NCI-H146 (cell line): ENCODE measurements around the gene IDH2.
A peak's percentile ranks its signal among the peaks of the same experiment; 100 is the strongest.

Source experiments
- DNase-seq: peaks from one replicate; lab custom pipeline; 2025; lab: John Stamatoyannopoulos, UW

Gene IDH2

DNA sequence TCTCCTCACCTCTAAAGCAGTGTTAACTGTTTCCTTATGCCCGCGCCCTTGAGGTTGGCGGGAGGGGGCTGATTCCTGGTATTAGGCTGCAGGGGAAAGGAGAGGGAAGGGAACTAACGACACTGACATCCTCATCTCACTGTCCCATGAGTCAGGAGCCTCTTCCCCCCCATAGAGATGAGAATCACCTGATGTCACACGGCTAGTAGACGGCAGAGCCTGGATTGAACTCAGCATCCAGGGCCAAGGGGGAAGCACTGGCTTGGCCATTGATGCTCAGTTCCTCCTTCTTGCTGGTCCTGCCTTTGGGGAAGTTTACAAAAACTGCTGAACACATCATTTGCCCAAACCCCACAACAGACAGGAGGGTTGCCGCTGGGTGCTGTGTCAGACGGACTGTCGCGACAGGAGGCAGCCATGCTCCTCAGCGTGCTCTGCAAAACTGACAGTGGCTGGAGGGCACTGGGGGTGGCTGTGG lies 38.5 kb downstream of the IDH2 start:
- DNase-seq: no peak

DNA sequence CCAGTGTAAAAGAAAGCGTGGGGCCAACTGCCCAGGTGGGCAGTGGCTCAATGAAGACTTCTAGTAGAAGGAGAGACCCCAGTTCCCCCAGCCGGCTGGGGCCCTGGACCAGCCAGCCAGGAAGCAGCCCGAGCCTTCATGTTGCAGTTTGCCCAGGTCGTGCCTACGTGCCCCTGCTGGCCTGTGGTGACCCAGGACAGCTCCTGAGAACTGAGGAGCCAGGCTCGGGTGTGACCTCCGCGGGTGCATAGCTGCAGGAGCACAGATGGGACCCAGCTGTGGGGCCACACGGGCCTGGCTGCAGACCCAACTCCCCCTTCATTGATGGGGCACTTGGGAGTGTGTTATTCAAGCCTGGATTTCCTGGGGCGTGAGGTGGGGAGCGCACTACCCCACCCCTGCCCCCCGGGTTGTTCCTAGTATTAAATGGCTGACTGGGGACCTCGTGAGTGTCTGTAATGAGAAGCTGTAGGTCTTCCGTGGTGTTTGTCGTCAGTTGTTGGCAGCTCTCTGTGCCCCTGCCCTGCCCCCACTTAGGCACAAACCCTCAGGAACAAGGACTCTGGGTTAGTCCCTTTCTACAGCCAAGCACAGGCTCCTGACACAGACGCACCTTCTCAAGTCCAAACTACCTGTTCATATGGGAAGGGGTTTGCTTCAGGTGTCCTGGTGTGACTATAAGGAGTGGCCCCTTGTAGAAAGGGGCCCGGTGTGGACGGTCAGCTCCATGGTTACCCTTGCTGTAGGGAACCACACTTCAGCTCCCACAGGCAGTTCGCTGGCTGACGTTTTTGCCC lies 39.1 kb downstream of the IDH2 start:
- no peak for DNase-seq

DNA sequence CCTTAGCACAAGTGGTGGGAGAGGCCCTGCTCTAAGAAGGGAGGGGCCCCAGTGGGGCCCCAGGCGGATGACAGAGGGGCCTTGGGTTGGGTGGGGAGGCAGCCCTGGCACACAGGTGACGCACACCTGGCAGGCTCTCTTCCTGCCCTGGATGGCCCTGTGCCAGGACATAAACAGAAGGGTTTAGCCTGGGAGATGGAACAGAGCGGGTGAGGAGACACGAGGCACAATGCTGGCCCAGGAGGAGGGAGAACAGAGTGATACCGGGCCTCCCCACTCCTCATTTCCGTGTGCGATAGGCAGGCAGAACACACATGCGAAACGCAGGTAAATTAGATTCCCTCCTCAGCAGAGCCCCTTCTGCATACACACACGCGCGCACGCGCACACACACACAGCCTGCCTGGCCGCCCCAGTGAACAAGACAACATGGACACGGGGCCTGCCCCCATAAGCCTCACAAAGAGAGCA lies 39.8 kb downstream of the IDH2 start:
- DNase-seq: peak; percentile 60

DNA sequence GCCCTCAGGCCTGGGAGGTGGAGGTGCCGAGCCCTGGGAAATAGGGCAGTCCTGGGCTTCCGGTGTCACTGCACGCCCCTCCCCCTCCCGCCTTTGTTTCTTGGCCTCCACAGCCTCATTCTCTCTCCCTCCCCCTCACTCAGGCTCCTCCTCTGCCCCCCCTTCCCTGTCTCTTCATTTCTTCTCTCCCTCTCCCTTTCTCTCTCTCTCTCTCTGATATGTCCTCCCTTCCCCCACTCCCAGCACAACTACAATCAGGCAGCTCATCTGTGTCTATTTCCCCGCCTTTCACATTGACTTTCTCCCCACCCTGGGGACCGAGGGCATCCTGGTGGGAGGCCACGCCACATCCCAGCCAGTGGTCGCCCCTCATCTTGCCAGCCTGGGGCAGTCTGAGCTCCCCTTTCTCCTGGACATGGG lies 40.2 kb downstream of the IDH2 start:
- DNase-seq: peak; percentile 40

DNA sequence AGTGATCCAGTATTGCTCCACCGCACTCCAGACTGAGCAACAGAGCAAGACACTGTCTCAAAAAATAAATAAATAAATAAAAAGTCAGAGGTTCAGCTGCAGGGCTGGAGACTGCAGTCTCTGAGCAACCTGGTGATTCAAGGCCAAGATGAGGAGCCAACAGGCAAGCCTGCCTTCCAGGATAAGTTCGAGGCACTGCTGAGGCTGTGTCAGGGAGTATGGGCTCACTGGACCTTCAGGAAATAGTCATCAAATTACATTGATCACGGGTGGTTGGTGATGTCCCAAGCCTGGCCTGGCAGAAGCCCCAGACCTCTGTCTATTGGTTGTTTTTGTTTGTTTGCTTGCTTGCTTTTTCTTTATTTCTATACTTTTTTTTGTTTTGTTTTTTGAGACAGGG lies 41.5 kb downstream of the IDH2 start:
- no peak for DNase-seq

DNA sequence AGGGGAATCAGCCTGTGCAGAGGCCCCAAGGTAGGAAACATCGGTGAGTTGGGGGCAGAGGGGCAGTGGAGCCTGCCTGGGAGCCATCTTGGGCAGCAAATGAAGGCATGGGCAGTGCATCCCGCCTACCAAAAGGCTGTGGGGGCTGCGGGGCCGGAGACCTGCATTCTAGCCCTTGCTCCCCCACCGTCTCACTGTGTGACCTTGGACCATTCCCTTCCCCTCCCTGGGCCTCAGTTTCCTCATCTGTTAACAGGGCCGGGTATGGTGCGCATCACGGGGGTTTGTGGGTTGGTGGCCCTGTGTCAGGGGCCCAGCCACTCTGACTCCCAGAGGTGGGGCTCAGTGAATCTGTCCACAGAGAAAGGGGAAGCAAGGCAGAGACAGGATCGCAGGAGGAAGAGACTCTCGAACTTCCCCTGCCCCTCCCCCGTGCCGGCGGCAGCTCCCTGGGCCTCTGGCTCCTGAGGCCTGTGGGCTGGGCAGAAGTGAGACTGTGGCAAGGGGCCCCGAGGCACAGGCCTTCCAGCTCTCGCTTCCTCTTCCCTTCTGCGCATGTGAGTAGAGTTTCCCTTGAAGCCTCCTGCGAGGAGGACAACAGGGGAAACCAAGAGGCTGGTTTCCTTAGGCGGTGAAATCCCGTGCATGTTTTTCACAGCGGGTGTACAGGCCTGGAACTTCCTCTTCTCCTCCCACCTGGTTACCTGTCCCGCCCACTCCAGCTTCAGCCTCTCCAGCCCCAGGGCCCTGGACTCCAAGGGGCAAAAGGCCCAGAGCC lies 42.9 kb downstream of the IDH2 start:
- no peak for DNase-seq

DNA sequence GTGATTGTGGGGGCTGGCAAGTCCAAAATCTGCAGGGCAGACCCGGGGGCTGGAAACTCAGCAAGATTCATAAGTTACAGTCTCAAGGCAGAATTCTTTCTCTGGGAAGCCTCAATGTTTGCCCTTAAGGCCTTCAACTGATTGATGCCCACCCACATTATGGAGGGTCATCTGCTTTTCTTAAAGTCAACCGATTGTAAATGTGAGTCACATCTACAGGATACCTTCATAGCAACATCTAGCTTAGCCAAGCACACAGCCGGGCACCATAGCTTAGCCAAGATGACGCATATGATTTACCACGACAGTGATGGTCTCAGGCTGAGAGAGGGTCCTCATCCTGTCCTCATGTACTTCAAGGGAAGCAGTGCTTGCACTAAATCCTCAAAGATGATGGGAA lies 43.5 kb downstream of the IDH2 start:
- DNase-seq: no peak

DNA sequence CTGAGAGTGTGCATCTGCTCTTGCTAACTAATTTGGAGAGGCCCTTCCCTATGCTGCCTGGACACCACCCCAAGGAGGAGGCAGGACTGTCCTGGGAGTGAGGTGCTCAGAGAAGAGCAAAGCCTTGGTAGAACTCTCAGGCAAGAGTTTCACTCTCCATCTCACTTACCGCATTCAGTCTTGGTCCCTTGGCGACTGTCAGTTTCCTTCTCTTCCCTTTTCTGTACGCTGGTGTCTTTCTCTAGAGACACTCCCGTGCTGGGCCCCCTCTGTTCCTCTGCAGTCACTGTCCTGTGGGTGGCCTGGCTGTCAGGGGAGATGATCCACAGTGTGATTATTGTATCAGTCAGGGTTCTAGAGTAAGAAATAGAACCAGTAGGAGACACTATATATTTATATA lies 44.0 kb downstream of the IDH2 start:
- no peak for DNase-seq

DNA sequence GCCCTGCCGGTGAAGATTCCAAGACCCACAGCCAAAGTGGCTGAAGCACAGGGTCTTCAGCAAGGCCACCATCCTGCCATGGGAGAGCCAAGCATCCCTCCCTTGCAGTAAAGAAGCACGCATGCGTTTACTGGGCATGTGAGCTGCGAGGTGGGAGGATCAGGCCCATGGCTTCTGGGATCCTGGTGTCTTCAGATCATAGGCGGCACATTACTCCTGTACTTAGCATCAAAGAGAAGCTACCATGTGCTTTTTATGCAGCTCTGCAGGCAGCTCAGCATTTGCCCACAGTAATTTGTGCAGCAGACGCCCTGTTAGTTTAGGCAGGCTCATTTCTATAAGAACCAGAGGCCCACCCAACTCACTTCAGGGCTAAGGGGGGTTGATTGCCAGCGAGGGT lies 45.7 kb downstream of the IDH2 start:
- DNase-seq: no peak

DNA sequence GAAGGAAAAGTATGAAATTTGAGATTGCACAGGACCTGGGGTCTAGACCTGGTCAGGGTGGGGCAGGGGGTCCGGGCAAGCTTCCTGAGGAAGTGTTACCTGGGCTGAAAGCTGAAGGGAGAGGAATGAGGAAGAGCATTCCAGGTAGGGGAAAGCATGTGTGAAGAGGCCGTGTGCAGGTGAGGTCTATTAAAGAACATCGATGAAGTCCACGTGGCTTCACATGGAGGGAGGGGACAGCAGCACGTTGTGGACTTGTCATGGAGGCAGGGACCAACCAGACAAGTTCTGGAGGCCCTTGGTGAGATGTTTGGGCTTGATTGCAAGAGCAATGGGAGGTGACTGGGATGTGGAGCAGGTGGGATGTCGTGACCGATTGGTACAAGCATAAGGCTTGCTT lies 47.1 kb downstream of the IDH2 start:
- DNase-seq: peak; percentile 30

DNA sequence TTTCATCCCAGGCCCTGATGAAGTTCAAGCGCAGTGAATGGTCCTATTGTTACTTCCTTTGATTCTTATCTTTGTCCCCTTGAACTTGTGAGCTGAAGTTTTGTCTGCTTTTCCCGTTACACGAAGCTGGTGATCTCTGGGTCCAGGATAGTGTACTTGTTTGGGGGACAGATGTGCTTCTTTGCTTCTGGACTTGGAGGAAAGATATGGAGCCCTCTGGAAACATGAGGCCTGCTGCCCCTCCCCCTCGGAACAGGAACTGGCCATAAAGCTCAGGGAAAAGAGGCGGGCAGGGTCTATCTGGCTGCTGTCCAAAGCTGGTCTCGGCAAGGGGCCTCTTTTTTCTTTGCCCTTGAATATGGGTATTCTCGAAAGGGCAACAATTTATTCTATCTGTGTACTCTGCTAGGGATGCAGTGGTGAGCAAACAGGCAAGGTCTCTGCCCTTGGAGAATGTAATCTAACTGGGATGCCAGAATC lies 47.6 kb downstream of the IDH2 start:
- peak; percentile 77 for DNase-seq

DNA sequence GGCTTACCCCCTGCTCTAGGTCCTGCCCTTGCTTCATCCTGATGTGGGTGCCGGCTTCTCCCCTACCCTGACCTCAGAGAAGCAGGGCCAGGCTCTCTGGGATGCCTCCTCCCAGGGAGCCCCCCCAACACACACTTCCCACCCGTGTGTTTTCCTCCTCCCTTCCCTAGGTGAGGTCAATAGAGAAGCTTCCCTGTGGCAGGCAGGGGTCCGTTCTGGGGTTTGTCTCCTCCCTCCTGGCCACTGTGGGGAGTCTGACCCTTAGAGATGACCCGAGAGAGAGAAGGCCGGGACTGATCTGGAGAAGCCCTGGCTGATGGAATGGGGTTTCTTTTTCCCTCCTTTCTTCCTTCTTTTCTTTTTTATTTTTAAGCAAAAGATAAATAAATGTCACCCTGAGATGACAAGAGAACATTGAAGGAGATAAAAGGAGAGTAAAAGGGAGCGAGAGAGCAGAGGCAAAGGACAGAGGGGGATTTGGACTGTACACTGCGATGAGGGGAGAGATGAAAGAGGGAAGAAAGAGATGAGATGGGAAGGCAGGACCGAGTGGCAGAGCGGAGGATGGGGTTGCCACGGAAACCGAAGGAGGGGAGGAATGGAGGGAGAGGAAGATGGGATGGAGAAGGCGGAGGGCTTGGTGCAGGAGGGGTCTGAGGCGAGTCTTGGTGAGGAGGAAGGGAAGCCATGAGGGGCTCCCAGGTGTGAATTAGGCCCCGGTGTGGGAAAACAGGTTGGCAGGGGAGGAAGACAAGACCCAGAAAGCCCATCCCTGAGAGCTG lies 48.4 kb downstream of the IDH2 start:
- no peak for DNase-seq

DNA sequence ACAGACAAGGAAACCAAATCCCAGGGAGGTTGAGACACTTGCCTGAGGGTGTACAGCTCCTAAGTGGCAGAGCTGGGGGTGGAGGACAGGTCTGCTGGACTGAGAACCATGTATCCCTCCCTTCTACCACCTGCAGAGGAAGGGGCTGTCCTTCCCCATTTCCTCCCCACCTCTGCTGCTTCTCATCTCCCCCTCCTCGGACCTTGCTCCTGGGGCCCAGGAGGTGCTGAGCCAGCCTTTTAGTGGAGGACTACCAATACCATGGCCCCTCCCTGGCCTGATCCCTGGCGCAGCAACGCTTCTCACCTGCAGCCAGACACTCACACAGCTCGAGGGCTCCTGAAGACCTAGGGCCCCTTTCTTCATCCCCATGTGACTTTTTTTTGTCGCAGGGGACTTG lies 50.4 kb downstream of the IDH2 start:
- DNase-seq: no peak

DNA sequence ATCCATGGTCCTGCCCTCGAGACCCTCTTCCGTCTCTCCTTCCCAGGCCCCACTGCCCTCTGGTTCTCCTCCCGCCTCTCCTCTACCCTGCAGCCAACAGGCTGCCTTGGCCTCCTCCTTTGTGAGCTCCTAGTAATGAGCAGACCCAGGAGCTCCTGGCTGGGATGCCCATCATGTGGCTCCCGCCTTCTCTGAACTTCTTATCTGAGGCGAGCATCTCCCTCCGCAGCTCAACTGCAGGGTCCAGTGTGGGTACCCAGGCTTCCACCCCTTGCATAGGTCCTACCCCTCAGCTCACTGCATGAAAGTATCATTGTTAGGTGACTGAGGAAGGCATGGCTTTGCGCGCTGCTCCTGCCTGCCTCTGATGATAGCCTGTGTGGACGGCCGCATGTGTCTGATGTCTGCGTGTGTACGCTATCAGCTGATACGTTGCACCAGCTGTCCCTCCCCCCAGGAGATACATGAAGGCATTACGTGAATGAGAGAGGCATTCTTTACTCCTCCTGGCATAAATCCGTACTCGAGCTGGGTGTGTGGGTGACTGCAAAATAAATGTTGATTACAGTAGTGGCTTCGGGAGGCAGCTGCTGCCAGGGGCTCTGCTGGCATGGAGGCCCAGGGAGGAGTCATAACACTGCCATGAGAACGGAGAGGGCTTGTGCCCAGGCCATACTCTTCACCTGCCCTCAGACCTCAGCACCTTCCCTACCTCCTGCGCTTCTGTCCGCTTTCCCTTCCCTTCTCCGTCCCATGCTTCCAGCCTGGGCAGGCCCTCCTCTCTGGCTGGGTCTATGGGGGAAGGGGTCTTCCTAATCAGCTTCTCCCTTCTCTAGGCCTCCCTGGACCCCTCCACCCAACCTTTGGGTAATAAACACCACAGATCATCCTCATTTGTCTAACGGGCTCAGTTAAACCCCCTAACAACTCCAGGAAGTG lies 52.3 kb downstream of the IDH2 start:
- no peak for DNase-seq

DNA sequence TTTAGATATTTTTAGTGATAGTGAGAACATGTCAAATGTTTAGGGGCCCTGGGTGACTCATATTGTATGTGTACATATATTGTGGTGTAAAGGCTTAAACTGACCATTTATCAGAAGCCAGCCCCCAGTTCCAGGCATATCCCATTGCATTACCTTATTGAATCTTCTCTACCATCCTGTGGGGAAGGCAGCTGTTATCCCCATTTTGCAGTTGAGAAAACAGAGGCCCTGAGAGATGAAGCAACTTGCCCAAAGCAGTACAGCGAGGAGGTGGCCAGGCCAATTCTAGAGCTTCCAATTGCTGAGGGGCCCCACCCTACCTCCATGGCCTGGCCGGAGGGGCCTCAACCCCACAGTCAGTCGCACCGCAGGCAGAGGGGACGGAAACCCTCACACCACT lies 53.2 kb downstream of the IDH2 start:
- DNase-seq: no peak

DNA sequence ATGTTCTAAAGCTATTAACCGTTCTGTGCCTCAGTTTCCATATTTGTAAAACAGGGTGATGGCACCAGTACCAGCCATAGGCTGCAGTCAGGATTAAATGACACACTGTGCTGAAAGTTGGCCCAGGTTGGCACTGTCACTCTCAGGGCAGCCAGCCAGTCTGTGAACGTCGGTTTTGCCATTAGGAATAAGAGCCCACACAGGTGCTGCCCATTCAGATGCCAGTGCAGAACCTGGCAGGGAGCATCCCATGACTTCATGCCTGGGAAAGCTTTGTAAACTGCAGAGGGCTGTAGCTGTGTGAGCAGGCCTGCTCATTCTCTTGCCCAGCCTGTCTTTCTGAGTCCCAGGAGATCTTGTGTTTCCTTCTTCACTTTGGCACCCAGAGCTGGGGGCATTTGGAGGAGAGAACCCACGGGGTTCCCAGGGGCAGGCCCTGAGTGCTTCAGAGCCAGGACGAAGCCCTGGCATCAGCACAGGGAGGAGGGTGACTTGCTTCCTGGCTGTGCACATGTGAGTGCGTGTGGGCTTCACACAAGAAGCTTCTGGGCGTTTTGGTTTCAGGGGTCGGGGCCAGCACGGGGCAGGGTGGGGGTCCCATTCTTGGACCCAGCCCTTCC lies 54.2 kb downstream of the IDH2 start:
- no peak for DNase-seq

DNA sequence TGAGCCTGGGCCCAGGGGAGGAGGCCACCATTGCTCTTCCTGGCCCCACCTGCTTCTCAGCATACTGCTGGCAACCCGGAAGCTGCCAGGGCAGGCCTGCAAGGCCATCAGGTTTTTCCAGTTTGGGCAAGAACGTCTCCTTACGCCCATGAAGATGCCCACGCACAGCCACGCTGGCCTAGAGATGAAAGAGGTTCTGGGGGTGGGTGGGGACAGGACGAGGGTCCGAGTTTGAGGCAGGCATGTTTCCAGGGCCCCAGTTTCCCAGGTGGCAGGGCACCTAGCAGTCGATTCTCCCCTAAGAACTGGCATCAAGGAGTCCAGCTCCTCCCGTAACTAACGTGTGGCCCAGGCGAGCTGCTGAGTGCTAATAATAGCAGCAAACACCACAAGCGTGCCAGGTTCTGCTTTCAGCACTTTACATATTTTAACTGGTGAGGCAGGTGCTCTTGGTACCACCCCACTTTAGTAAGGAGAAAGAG lies 55.3 kb downstream of the IDH2 start:
- no peak for DNase-seq

DNA sequence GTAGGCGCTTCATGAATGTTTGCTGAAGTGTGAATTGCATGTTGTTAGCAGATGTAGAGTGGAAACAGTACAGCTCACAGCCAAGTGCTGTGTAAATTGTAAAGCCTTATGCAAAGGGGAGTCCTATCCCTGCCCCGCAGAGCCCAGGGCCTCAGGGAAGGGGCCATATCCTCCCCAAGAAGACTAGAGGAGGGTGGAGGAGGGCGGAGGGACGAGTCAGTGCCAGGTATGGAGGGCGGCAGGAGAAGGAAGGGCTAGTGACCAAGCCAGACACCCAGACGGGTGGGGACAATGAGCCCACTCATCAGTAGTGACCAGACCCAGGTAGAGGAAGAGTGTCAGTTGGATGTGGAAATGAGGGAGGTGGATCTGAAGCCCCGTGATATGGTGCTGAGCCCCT lies 56.0 kb downstream of the IDH2 start:
- DNase-seq: no peak

DNA sequence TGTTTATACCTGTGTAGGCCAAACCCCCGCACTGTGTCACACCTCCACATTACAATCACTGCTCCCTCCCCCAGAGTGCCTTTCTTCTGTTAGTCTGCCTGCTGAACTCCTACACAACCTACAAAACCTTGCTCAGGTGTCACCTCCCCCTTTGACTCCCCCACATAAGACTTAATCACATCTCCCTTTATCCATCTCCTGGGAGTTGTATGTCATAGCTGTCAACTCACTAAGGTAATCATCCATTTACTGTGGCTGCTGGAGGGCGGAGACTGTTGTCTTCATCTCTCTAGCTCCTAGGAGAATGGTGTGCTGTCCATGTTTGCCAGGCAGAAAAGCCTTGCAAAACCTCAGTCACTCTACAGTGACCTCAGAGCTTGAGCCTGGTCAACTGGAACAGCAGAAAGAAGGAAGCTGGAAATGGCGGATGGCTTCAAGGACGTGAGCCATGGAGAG lies 57.3 kb downstream of the IDH2 start:
- DNase-seq: no peak

DNA sequence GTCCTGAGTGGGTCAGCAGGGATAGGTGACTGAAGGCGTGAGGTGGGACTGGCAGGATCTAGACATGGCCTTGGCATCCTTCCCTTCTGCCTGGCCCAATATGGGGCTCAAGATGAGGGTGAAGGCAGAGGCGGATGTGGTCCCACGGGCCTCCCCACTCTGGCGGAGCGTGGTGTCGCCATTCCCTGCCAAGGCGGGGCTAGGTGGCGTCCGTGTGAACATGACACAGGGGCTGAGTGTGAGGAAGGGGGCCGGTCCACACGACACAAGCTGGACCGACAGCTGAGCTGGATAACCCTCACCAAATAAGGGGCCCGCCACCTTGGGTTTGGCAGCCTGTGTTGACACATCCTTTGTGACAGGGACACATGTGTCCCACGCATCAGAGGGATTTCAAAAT lies 58.1 kb downstream of the IDH2 start:
- DNase-seq: no peak
